ENCODE results near the gene ORAI2. TPM values are rescaled to one million over a fixed set of nuclear protein-coding genes. Genes with fewer than 3 reads are reported as not detected.
"Not testable (repeated sequence)": the region's sequence is repeated elsewhere in the genome, so short reads cannot be mapped to it uniquely, and the experiment has no call there.

Gene ORAI2
- total and polyA plus RNA-seq, 10 of the 15 experiments (the other 5 are each of a cell fraction or from before 2014, with no cell fraction given): 5.8 to 111 (median 46.9) TPM

DNA sequence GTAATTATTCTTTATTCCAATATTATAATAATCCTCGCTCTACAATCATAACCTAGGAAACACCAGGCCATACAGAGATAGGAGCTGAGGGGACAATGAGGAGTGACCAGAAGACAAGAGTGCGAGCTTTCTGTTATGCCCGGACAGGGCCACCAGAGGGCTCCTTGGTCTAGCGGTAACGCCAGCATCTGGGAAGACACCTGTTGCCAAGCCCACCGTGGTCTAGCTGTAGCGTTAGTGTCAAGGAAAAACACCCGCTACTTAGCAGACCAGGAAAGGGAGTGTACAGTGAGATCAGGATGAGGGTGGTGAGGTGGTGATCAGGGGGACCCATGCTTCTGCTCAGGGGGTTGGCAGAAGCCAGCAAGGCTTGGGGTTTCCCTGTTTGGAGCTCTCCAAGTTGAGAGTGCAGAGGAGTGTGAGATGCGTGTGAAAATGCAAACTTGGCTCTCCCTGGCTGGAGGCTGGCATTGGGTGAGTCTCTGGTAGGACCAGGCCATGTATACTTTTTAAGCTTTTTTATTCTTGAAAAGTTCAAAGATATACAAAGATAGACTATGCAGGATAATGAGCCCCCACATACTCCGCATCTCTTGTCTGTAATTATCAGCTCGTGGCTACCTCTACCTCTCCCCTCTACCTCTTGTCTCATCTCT lies 46.7 kb downstream of the ORAI2 start:
- H2AFZ ChIP-seq (ENCODE audit: control insufficient read depth, low read depth, low read length); H3K27me3 ChIP-seq (replicated peaks in 1 of 2; ENCODE audit: control insufficient read depth in 2 of 2, insufficient read depth in 2 of 2, low read length in 1 of 2); H3K4me1 ChIP-seq (ENCODE audit: control insufficient read depth, insufficient read depth, low read length); H4K20me1 ChIP-seq (ENCODE audit: control insufficient read depth, insufficient read depth); POLR2A ChIA-PET; FAIRE-seq; H3K27ac ChIP-seq (ENCODE audit: control insufficient read depth, insufficient read depth); intact Hi-C loops (cut with micrococcal nuclease; ENCODE audit: unreplicated experiment); DNase-seq (ENCODE audit: low read depth, low spot score); H3K4me2 ChIP-seq (ENCODE audit: control insufficient read depth, insufficient read depth); in situ Hi-C loops (cut with MboI); H3K9ac ChIP-seq (ENCODE audit: control insufficient read depth, insufficient read depth, low read length); H3K9me3 ChIP-seq (replicated peaks; ENCODE audit: control insufficient read depth, insufficient read depth, low read length); H3K4me3 ChIP-seq; H3K79me2 ChIP-seq (ENCODE audit: control insufficient read depth, insufficient read depth, low read length); RAD21 ChIA-PET (ENCODE audit: unreplicated experiment); BruUV-seq (replicated peaks); H3K36me3 ChIP-seq (ENCODE audit: control insufficient read depth in 2 of 2, insufficient read depth in 2 of 2, low read length in 1 of 2): not testable (repeated sequence)
- CTCF ChIA-PET: interaction anchor here (0.9 to 1.3 kb wide), 2 partner anchors 76 to 200 kb away, joined by 5 to 6 read pairs; no protein-coding TSS in a partner anchor
- TF ChIP-seq HDGF (IDR thresholded peaks at IDR 0.05) (0 out of 2 replicates have a peak, but pooled peaks have one; percentile 26), GATAD2B (conservative IDR thresholded peaks at IDR 0.05; ENCODE audit: low read depth) (0 out of 2 replicates have a peak, but pooled peaks have one; percentile 31), NBN (IDR thresholded peaks at IDR 0.05) (0 out of 2 replicates have a peak, but pooled peaks have one; percentile 46), IKZF1 (conservative IDR thresholded peaks at IDR 0.05) (0 out of 2 replicates have a peak, but pooled peaks have one; percentile 30), ATF7 (IDR thresholded peaks at IDR 0.05; ENCODE audit: low read depth) (0 out of 2 replicates have a peak, but pooled peaks have one; percentile 14), IKZF2 (IDR thresholded peaks at IDR 0.05) (0 out of 4 replicates have a peak, but pooled peaks of 1 of the 2 experiments have one; percentile 17), RAD21 (IDR thresholded peaks at IDR 0.05; ENCODE audit: insufficient read depth, low read depth, low read length) (peak; percentile 29; the same call in 1 of the 2 replicates)
- TF ChIP-seq, protein P1, sequence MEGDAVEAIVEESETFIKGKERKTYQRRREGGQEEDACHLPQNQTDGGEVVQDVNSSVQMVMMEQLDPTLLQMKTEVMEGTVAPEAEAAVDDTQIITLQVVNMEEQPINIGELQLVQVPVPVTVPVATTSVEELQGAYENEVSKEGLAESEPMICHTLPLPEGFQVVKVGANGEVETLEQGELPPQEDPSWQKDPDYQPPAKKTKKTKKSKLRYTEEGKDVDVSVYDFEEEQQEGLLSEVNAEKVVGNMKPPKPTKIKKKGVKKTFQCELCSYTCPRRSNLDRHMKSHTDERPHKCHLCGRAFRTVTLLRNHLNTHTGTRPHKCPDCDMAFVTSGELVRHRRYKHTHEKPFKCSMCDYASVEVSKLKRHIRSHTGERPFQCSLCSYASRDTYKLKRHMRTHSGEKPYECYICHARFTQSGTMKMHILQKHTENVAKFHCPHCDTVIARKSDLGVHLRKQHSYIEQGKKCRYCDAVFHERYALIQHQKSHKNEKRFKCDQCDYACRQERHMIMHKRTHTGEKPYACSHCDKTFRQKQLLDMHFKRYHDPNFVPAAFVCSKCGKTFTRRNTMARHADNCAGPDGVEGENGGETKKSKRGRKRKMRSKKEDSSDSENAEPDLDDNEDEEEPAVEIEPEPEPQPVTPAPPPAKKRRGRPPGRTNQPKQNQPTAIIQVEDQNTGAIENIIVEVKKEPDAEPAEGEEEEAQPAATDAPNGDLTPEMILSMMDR (IDR thresholded peaks at IDR 0.05 in 2 of 3, conservative IDR thresholded peaks at IDR 0.05 in 1 of 3; ENCODE audit: control insufficient read depth in 2 of 3, extremely low read depth in 1 of 3, insufficient read depth in 1 of 3, low read depth in 3 of 3, low read length in 3 of 3): peak; percentile 19 to 43 (median 38); a peak in 5 of 6 replicates
- ATAC-seq: peak; percentile 56
- WGBS (ENCODE audit: insufficient coverage, insufficient replicate concordance, low lambda C conversion rate, missing lambda C conversion rate): 0% methylated on average over 6 of the region's 11 CpGs
- SMC1A ChIA-PET (ENCODE audit: uncharacterized antibody, unreplicated experiment): interaction anchor here (0.8 kb wide), 1 partner anchor 70 kb away, joined by 3 read pairs; no protein-coding TSS in a partner anchor

DNA sequence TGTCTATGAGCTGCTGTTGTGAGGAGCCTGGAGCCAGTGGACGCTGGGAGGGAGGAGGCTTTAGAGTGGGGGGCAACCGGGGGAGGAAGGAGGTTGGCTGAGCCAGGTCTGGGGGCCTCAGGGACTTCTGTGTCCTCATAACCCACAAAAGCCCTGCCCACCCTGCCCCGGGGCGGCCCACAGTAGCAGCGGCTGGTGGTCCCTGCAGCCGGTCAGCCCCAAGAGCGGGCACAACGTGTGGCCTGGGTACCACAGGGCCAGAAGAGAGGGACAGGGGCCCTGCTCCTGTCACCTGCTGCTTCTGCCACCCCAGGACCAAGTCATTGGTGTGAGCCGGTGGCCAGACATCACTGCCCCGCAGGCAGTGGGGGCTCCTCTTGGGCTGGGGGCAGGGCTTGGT lies 48.6 kb downstream of the ORAI2 start:
- SMC1A ChIA-PET (ENCODE audit: uncharacterized antibody, unreplicated experiment); H3K27ac ChIP-seq (ENCODE audit: control insufficient read depth, insufficient read depth); CTCF ChIA-PET; FAIRE-seq; H2AFZ ChIP-seq (ENCODE audit: control insufficient read depth, low read depth, low read length); ATAC-seq; H3K36me3 ChIP-seq (ENCODE audit: control insufficient read depth in 2 of 2, insufficient read depth in 2 of 2, low read length in 1 of 2); H3K4me1 ChIP-seq (ENCODE audit: control insufficient read depth, insufficient read depth, low read length); intact Hi-C loops (cut with micrococcal nuclease; ENCODE audit: unreplicated experiment); H3K4me3 ChIP-seq; H3K9ac ChIP-seq (ENCODE audit: control insufficient read depth, insufficient read depth, low read length); in situ Hi-C loops (cut with MboI); H3K27me3 ChIP-seq (replicated peaks in 1 of 2; ENCODE audit: control insufficient read depth in 2 of 2, insufficient read depth in 2 of 2, low read length in 1 of 2); BruUV-seq (replicated peaks); H4K20me1 ChIP-seq (ENCODE audit: control insufficient read depth, insufficient read depth); DNase-seq (ENCODE audit: low read depth, low spot score); H3K79me2 ChIP-seq (ENCODE audit: control insufficient read depth, insufficient read depth, low read length); H3K4me2 ChIP-seq (ENCODE audit: control insufficient read depth, insufficient read depth); POLR2A ChIA-PET; H3K9me3 ChIP-seq (replicated peaks; ENCODE audit: control insufficient read depth, insufficient read depth, low read length): not testable (repeated sequence)
- RAD21 ChIA-PET (ENCODE audit: unreplicated experiment): interaction anchor here (0.7 kb wide), 1 partner anchor 77 kb away, joined by 3 read pairs; no protein-coding TSS in a partner anchor
- whole genome bisulfite sequencing (ENCODE audit: insufficient coverage, insufficient replicate concordance, low lambda C conversion rate, missing lambda C conversion rate): no CpG with 5 or more reads among the region's 10 CpGs

DNA sequence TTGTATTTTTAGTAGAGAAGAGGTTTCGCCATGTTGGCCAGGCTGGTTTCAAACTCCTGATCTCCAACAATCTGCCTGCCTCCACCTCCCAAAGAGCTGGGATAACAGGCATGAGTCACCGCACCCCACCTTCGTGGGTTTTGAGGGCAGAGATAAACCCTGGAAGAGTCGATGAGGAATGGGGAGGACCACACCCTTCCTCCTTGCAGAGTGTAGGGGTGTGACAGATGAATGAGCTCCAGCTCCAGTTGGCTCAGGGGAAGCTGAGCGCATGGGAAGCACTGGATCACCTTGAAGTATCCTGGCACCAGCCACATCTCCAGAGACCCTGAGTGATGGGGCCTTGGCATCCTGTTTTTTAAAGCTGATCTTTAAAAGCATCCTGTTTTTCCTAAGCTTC lies 50.9 kb downstream of the ORAI2 start:
- WGBS (ENCODE audit: insufficient coverage, insufficient replicate concordance, low lambda C conversion rate, missing lambda C conversion rate): no CpG with 5 or more reads among the region's 5 CpGs
- H3K27me3 ChIP-seq (replicated peaks in 1 of 2; ENCODE audit: control insufficient read depth in 2 of 2, insufficient read depth in 2 of 2, low read length in 1 of 2); H3K27ac ChIP-seq (ENCODE audit: control insufficient read depth, insufficient read depth); H3K9ac ChIP-seq (ENCODE audit: control insufficient read depth, insufficient read depth, low read length); DNase-seq (ENCODE audit: low read depth, low spot score); H3K9me3 ChIP-seq (replicated peaks; ENCODE audit: control insufficient read depth, insufficient read depth, low read length); FAIRE-seq; H3K4me1 ChIP-seq (ENCODE audit: control insufficient read depth, insufficient read depth, low read length); POLR2A ChIA-PET; CTCF ChIA-PET; H2AFZ ChIP-seq (ENCODE audit: control insufficient read depth, low read depth, low read length); H3K36me3 ChIP-seq (ENCODE audit: control insufficient read depth in 2 of 2, insufficient read depth in 2 of 2, low read length in 1 of 2); BruUV-seq (replicated peaks); H3K4me2 ChIP-seq (ENCODE audit: control insufficient read depth, insufficient read depth); RAD21 ChIA-PET (ENCODE audit: unreplicated experiment); H3K4me3 ChIP-seq; H3K79me2 ChIP-seq (ENCODE audit: control insufficient read depth, insufficient read depth, low read length); H4K20me1 ChIP-seq (ENCODE audit: control insufficient read depth, insufficient read depth); in situ Hi-C loops (cut with MboI); intact Hi-C loops (cut with micrococcal nuclease; ENCODE audit: unreplicated experiment); ATAC-seq; SMC1A ChIA-PET (ENCODE audit: uncharacterized antibody, unreplicated experiment): not testable (repeated sequence)

Measured in GM12878 (cell line).